NB4 (cell line): ENCODE results near the gene SFXN1.
A peak's percentile ranks its signal among the peaks of the same experiment; 100 is the strongest.
"Not testable (repeated sequence)": the region's sequence is repeated elsewhere in the genome, so short reads cannot be mapped to it uniquely, and the experiment has no call there.

Experiments
- DNase-seq: peaks from one replicate; pipeline ENCODE4 v3.0.0; 2010; ENCODE audit warnings: low read depth
- H3K4me3 ChIP-seq: one replicate; pipeline ENCODE4 v1.5.1; 2011; ENCODE audit warnings: mild to moderate bottlenecking, low read depth, low read length, moderate library complexity
- CTCF ChIP-seq: IDR thresholded peaks from one replicate; pipeline ENCODE4 v1.5.1; 2012; ENCODE audit warnings: low read depth, low read length
- MAX ChIP-seq: IDR thresholded peaks from 2 replicates; pipeline ENCODE4 v1.6.1; 2011; ENCODE audit warnings: low read depth, low read length
- MYC ChIP-seq: IDR thresholded peaks from 2 replicates; pipeline ENCODE4 v1.6.1; 2011; ENCODE audit warnings: low read depth, low read length
- POLR2A ChIP-seq: IDR thresholded peaks from 2 replicates; pipeline ENCODE4 v1.6.1; 2011; ENCODE audit warnings: mild to moderate bottlenecking; ENCODE audit not compliant: insufficient read length; ENCODE audit errors: extremely low read depth

The SFXN1 gene

GRCh38 chr5:175493726-175494125, 15.4 kb downstream of the SFXN1 start:
- DNase-seq = no peak

GRCh38 chr5:175494264-175495183, 16.2 kb downstream of the SFXN1 start:
- DNase-seq = peak; percentile 15
- no peak for TF ChIP-seq MYC
- TF ChIP-seq CTCF = no peak
- no peak for TF ChIP-seq MAX
- TF ChIP-seq POLR2A = no peak
- H3K4me3 ChIP-seq = no peak overlapping the region

More at GRCh38 chr5:175493726-175494125, 15.4 kb downstream of the SFXN1 start:
- no peak for TF ChIP-seq POLR2A
- no peak for TF ChIP-seq CTCF
- TF ChIP-seq MAX = no peak
- no peak for TF ChIP-seq MYC
- H3K4me3 ChIP-seq = no peak overlapping the region

GRCh38 chr5:175501759-175502158, 23.4 kb downstream of the SFXN1 start:
- TF ChIP-seq POLR2A (no peak), CTCF (no peak), MAX (no peak), MYC (no peak)
- H3K4me3 ChIP-seq = no peak overlapping the region
- DNase-seq = no peak

GRCh38 chr5:175507671-175508070, 29.3 kb downstream of the SFXN1 start:
- not testable (repeated sequence) for DNase-seq, H3K4me3 ChIP-seq

- no peak for DNase-seq
- no peak overlapping the region for H3K4me3 ChIP-seq
- TF ChIP-seq MYC = no peak
- no peak for TF ChIP-seq CTCF
- TF ChIP-seq POLR2A = no peak
- TF ChIP-seq MAX = no peak
These were observed 30.5 kb downstream of the SFXN1 start for GRCh38 chr5:175508896-175509295.

GRCh38 chr5:175513297-175513696, 34.9 kb downstream of the SFXN1 start:
- H3K4me3 ChIP-seq = no peak overlapping the region
- no peak for TF ChIP-seq MYC
- TF ChIP-seq MAX = no peak
- no peak for TF ChIP-seq CTCF
- TF ChIP-seq POLR2A = no peak
- no peak for DNase-seq
